Measurements from ENCODE around the gene FNBP1. TPM values are rescaled to one million over a fixed set of nuclear protein-coding genes. Genes with fewer than 3 reads are reported as not detected.

Gene FNBP1
- total and polyA plus RNA-seq, 7 donors = 12.5 to 172 (median 92.8) TPM

DNA sequence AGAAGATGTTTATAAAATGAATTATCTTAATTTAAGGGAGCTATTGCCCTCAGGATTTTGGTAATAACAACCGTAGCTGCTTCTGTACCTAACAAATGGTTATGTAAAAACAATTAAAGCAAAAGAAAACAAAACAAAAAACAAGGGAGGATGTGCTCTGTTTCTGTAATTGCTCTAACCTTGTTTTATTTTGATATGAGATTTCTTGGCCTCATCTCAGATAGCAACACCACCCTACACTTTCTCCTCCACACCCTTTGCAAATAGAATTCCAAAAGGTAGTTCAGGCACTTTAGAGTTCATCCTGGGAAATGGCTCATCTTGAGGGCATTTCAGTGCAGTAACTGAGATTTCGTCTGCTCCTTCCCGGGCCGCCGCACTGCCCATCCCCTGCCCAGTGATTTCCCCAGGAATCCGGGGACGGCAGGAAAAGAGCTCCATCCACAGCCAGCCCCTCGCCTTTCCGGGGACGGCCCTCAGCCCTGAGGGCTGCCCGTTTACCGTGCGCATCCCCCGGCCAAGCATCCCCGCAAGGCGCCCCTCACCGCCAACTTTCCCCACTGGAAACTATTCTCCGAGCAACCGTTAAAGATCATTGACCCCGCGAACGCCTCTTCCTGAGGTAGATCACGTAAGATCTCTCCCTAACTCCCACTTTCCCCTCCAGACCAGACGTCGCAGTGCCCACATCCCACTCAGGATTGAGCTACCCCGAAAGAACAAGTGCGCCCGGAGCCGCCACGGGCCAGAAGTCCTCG, 1.2 kb downstream of the FNBP1 start:
- DNase-seq = peak; percentile 74
- WGBS, 2 donors = 0 to 1% methylated on average over 31 of the region's 31 CpGs
- no peaks in the 10 kb centered on the region for H3K36me3 ChIP-seq
- TF ChIP-seq EP300 (IDR thresholded peaks at IDR 0.05) (no peak), POLR2AphosphoS5 (IDR thresholded peaks at IDR 0.05) (peak in 2 of 4 donors; percentile 32 to 37)
- intact Hi-C loops (cut with DNase I) = loop anchor here (5.0 kb wide), 3 partner anchors 80 to 110 kb away; no protein-coding TSS in a partner anchor
- H3K4me3 ChIP-seq = peak overlapping the region; percentile 74 to 94 (median 84)
- H3K4me1 ChIP-seq = peaks cover 0 to 66% (median 55%) of the 10 kb centered on the region in 4 donors
- H3K27me3 ChIP-seq = no peaks in the 10 kb centered on the region
- peak overlapping the region; percentile 94 to 99 (median 96) for H3K27ac ChIP-seq
- no peaks in the 10 kb centered on the region for H3K9me3 ChIP-seq

DNA sequence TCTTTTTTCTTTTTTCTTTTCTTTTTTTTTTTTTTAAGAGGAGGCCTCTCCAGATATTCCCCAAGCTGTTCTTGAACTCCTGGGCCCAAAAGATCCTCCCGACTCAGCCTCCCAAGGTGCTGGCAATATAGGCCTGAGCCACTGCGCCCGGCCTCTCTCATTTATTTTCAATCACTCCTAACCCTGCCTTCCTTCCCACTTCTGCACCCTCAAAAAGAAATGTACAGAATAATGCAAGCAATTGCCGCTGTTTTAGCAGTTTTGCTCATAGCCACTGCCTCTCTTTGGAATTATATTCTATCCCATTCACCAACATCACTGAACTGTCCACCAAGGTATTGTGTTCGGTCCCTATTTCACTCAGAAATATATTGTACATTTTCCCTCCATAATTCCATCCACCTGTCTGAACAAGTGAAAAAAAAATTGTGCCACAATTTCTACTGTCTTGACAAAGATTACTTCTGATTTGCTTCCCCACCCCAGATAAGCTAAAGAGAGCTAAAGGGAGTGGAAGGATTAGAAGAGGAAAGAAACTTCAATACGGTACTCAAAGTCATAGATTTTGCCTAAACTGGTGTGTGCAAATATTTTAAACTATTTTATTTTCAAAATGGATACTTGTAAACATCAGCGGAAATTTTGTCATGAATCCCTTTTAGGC, 1.9 kb downstream of the FNBP1 start:
- intact Hi-C loops (cut with DNase I) = loop anchor here (5.0 kb wide), 3 partner anchors 79 to 109 kb away; no protein-coding TSS in a partner anchor
- H3K27me3 ChIP-seq = no peaks in the 10 kb centered on the region
- peak overlapping the region; percentile 94 to 99 (median 96) for H3K27ac ChIP-seq
- peak; percentile 65 for DNase-seq
- peaks cover 0 to 72% (median 61%) of the 10 kb centered on the region in 4 donors for H3K4me1 ChIP-seq
- no peaks in the 10 kb centered on the region for H3K36me3 ChIP-seq
- 38 to 68% methylated on average over 7 of the region's 7 CpGs for WGBS, 2 donors
- no peaks in the 10 kb centered on the region for H3K9me3 ChIP-seq
- TF ChIP-seq EP300 (IDR thresholded peaks at IDR 0.05) (no peak), POLR2AphosphoS5 (IDR thresholded peaks at IDR 0.05) (no peak), POLR2A (IDR thresholded peaks at IDR 0.05) (no peak)
- TF ChIP-seq, protein P1, sequence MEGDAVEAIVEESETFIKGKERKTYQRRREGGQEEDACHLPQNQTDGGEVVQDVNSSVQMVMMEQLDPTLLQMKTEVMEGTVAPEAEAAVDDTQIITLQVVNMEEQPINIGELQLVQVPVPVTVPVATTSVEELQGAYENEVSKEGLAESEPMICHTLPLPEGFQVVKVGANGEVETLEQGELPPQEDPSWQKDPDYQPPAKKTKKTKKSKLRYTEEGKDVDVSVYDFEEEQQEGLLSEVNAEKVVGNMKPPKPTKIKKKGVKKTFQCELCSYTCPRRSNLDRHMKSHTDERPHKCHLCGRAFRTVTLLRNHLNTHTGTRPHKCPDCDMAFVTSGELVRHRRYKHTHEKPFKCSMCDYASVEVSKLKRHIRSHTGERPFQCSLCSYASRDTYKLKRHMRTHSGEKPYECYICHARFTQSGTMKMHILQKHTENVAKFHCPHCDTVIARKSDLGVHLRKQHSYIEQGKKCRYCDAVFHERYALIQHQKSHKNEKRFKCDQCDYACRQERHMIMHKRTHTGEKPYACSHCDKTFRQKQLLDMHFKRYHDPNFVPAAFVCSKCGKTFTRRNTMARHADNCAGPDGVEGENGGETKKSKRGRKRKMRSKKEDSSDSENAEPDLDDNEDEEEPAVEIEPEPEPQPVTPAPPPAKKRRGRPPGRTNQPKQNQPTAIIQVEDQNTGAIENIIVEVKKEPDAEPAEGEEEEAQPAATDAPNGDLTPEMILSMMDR (IDR thresholded peaks at IDR 0.05) = no peak
- H3K4me3 ChIP-seq = peak overlapping the region; percentile 74 to 94 (median 84)

DNA sequence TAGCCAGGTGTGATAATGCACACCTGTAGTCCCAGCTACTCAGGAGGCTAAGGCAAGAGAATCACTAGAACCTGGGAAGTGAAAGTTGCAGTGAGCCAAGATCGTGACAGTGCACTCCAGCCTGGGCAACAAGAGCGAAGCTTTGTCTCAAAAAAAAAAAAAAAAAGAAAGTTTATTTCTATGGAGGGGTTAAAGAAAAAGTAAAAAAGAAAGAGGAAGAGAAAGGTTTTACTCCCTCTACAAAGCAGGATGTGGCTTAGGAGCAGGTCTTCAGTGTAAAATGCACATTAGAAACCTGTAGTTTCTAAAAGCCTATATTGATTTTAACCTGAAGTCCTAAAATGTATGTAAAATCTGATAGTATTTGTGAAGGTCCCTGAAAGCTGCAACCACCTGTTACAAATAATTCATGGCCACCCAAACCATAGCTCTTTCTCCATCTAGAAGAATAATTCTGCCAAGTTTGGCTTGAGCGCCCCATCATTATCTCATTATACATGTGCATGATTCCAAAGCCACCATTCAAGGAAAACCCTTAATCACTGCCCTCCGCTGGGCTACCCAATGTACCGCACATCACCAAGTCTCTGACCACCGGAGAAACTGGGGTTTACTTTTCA, 3.4 kb downstream of the FNBP1 start:
- DNase-seq = no peak
- Histone ChIP-seq H3K4me3 (peak overlapping the region in 3 of 4 donors; percentile 74 to 94 (median 90)), H3K4me1 (peaks cover 0 to 72% (median 61%) of the 10 kb centered on the region in 4 donors), H3K27me3 (no peaks in the 10 kb centered on the region), H3K36me3 (no peaks in the 10 kb centered on the region), H3K9me3 (no peaks in the 10 kb centered on the region), H3K27ac (peak overlapping the region; percentile 94 to 99 (median 96))
- intact Hi-C loops (cut with DNase I) = loop anchor here (5.0 kb wide), 3 partner anchors 77 to 107 kb away; no protein-coding TSS in a partner anchor
- TF ChIP-seq, protein P1 (IDR thresholded peaks at IDR 0.05) = peak in 1 of 4 experiments; percentile 15
- TF ChIP-seq POLR2AphosphoS5 (IDR thresholded peaks at IDR 0.05) = no peak
- 41 to 82% methylated on average over 6 of the region's 6 CpGs for WGBS, 2 donors

DNA sequence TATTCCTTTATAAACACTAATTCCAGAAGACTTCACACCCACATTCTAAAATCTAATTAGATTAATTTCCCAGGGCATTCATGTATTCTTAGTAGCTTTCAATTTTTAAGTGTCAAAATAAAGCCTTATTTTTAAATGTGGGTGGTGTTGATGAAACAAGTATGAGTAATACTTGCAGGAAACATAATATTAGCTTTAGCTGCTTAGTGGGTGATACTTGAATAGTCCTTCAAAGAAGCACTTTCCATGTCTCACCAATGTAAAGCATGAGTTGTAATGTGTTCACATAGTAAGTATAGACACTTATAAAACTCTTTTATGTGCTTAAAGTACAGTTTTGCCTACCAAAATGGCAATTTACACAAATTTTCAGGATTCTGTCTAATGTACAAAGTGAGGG, 6.9 kb downstream of the FNBP1 start:
- intact Hi-C loops (cut with DNase I) = no loop called here
- H3K4me1 ChIP-seq = peaks cover 0 to 89% (median 82%) of the 10 kb centered on the region in 4 donors
- no peaks in the 10 kb centered on the region for H3K36me3 ChIP-seq
- TF ChIP-seq POLR2AphosphoS5 (IDR thresholded peaks at IDR 0.05) (no peak), POLR2A (IDR thresholded peaks at IDR 0.05) (no peak), EP300 (IDR thresholded peaks at IDR 0.05) (no peak)
- TF ChIP-seq, protein P1 (IDR thresholded peaks at IDR 0.05) = no peak
- no peaks in the 10 kb centered on the region for H3K9me3 ChIP-seq
- H3K27me3 ChIP-seq = no peaks in the 10 kb centered on the region
- no peak for DNase-seq
- no peak overlapping the region for H3K4me3 ChIP-seq
- H3K27ac ChIP-seq = peak overlapping the region; percentile 65 to 99 (median 92)

DNA sequence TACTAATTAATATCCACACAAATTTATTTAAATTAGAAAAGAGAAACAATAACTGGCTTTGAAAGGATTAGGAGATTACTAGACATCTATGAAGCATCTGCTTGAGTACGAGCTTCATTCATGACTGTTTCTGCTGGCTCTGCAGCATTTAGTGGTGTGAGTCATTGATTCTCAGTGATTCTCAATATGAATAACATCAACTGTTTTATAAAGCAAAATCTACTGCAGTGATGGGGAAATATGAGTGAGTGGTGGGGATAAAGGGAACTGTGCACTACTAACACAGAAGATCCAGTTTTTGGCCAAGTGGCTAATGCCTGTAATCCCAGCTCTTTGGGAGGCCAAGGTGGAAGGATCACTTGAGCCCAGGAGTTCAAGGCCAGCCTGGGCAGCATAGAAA, 8.4 kb downstream of the FNBP1 start:
- intact Hi-C loops (cut with DNase I) = no loop called here
- TF ChIP-seq, protein P1 (IDR thresholded peaks at IDR 0.05) = no peak
- TF ChIP-seq EP300 (IDR thresholded peaks at IDR 0.05) (no peak), POLR2A (IDR thresholded peaks at IDR 0.05) (no peak), POLR2AphosphoS5 (IDR thresholded peaks at IDR 0.05) (peak in 1 of 4 donors; percentile 10)
- Histone ChIP-seq H3K27me3 (no peaks in the 10 kb centered on the region), H3K36me3 (no peaks in the 10 kb centered on the region), H3K9me3 (no peaks in the 10 kb centered on the region), H3K4me3 (no peak overlapping the region), H3K4me1 (peaks cover 0 to 92% (median 88%) of the 10 kb centered on the region in 4 donors), H3K27ac (peak overlapping the region; percentile 76 to 99 (median 92))
- DNase-seq = no peak
- WGBS, 2 donors = 48 to 82% methylated on average over 1 of the region's 1 CpG

Data from sigmoid colon (tissue), 7 donors.